ENCODE data around the gene HEXA. TPM values are rescaled to one million over a fixed set of nuclear protein-coding genes. Genes with fewer than 3 reads are reported as not detected.

HEXA gene
- total and polyA plus RNA-seq, 2 of the 8 experiments (the other 6 are each of a cell fraction or from before 2014, with no cell fraction given): 52.5 to 73.7 TPM

DNA sequence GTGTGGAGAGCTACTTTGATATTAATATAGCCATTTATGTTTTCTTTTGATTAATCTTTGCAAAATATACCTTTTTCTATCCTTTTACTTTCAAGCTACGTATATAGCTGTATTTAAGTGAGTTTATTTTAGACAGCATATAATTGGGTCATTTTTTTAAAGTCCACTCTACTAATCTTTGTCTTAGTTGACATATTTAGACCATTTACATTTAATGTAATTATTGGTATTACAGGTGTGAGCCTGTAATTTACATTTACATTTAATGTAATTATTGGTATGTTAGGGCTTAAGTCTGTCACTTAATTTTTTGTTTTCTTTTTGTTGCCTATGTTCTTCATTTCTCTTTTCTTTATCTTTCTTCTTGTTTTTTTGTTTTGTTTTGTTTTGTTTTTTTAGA lies 52.1 kb downstream of the HEXA start:
- Histone ChIP-seq H3K9ac (replicated peaks in 1 of 4; ENCODE audit: extremely low read depth in 1 of 4, low read depth in 3 of 4, low read length in 3 of 4) (no peak overlapping the region), H2BK15ac (ENCODE audit: low read length) (no peak overlapping the region), H3K14ac (ENCODE audit: insufficient read length) (no peak overlapping the region), H3K27me3 (replicated peaks in 1 of 4; ENCODE audit: control insufficient read depth in 3 of 4, extremely low read depth in 1 of 4, insufficient read depth in 3 of 4, low read length in 3 of 4) (peaks cover 0 to 9% (median 7%) of the 10 kb centered on the region in 4 experiments; a peak in 6 of 7 replicates), H3K4me1 (replicated peaks in 1 of 4; ENCODE audit: control insufficient read depth in 3 of 4, insufficient read depth in 4 of 4, low read length in 3 of 4) (peaks cover 0 to 4% (median 0%) of the 10 kb centered on the region in 4 experiments; a peak in 1 of 7 replicates), H4K5ac (ENCODE audit: insufficient read length, low read depth, low read length) (no peak overlapping the region), H2AK5ac (ENCODE audit: low read depth, low read length) (no peak overlapping the region), H3K4ac (replicated peaks; ENCODE audit: insufficient read length, low read depth, low read length) (no peak overlapping the region), H3K4me2 (ENCODE audit: insufficient read depth in 1 of 2, low read depth in 2 of 2, low read length in 2 of 2) (no peak overlapping the region), H3K27ac (ENCODE audit: low read depth, low read length) (no peak overlapping the region), H3K4me3 (ENCODE audit: extremely low read depth in 1 of 4, insufficient read depth in 2 of 4, low read depth in 3 of 4, low read length in 4 of 4) (no peak overlapping the region), H3K36me3 (ENCODE audit: control insufficient read depth in 2 of 4, insufficient read depth in 4 of 4, low read length in 3 of 4) (no peaks in the 10 kb centered on the region), H3K23ac (ENCODE audit: insufficient read length) (no peak overlapping the region), H2BK20ac (ENCODE audit: low read length) (no peak overlapping the region), H2BK12ac (ENCODE audit: low read depth, low read length) (no peak overlapping the region), H3K18ac (ENCODE audit: extremely low read depth, low read length) (no peak overlapping the region), H3K79me2 (ENCODE audit: control insufficient read depth in 1 of 2, insufficient read depth in 2 of 2, low read length in 2 of 2) (no peaks in the 10 kb centered on the region), H3K23me2 (ENCODE audit: low read depth, low read length) (peaks cover 4% of the 10 kb centered on the region), H2AFZ (ENCODE audit: low read length) (no peak overlapping the region), H3K56ac (replicated peaks; ENCODE audit: insufficient read length, low read depth, low read length) (no peak overlapping the region), H4K91ac (replicated peaks; ENCODE audit: insufficient read length, low read length) (no peak overlapping the region), H2BK5ac (ENCODE audit: low read depth, low read length) (no peak overlapping the region), H3K9me3 (ENCODE audit: insufficient read depth in 2 of 2, low read depth in 1 of 2, low read length in 1 of 2) (no peaks in the 10 kb centered on the region), H3K79me1 (ENCODE audit: low read depth, low read length) (no peaks in the 10 kb centered on the region), H4K8ac (ENCODE audit: extremely low read depth, insufficient read depth, low read length) (no peak overlapping the region), H4K20me1 (replicated peaks in 1 of 2; ENCODE audit: control insufficient read depth in 1 of 2, insufficient read depth in 2 of 2, low read length in 2 of 2) (peaks cover 2 to 6% of the 10 kb centered on the region in 2 experiments), H2BK120ac (replicated peaks; ENCODE audit: low read depth, low read length) (no peak overlapping the region)
- TF ChIP-seq PHF8 (conservative IDR thresholded peaks at IDR 0.05; ENCODE audit: low read depth, low read length) (no peak), TAF7 (optimal IDR thresholded peaks at IDR 0.05; ENCODE audit: borderline replicate concordance, low read depth, low read length) (no peak), CTBP2 (IDR thresholded peaks at IDR 0.05; ENCODE audit: borderline replicate concordance, insufficient read depth, insufficient read length, low read length) (no peak), CREB1 (IDR thresholded peaks at IDR 0.05) (no peak), POU5F1 (IDR thresholded peaks at IDR 0.05; ENCODE audit: low read depth, low read length) (no peak), BACH1 (IDR thresholded peaks at IDR 0.05; ENCODE audit: low read length) (no peak), FOSL1 (IDR thresholded peaks at IDR 0.05; ENCODE audit: insufficient read depth, low read depth, low read length) (no peak)
- CTCF ChIA-PET (ENCODE audit: partially characterized antibody): no interaction called here
- POLR2A ChIA-PET (ENCODE audit: partially characterized antibody): no interaction called here
- WGBS, 2 experiments (ENCODE audit: extremely low coverage in 1 of 2, insufficient coverage in 1 of 2, insufficient read length in 1 of 2, insufficient replicate concordance in 2 of 2, low coverage in 1 of 2, low lambda C conversion rate in 2 of 2, missing lambda C conversion rate in 1 of 2): 92% methylated on average over 1 of the region's 1 CpG; no CpG with 5 or more reads in 1 of the 2 experiments
- no peak for DNase-seq (ENCODE audit: low read depth in 1 of 2, low spot score in 2 of 2)
- no peak for FAIRE-seq
